GM21619 (cell line): ENCODE data around the gene MMP10.

Experiments used
- ATAC-seq: cut with Tn5 transposase; IDR thresholded peaks from one replicate; pipeline ENCODE4 v1.9.1; 2021; ENCODE audit not compliant: unreplicated experiment

The MMP10 gene

GRCh38 chr11:102729849-102730815 lies 50.3 kb downstream of the MMP10 start:
- ATAC-seq, result no peak

- no peak for ATAC-seq
These were observed 52.5 kb downstream of the MMP10 start for GRCh38 chr11:102727890-102728289.

DNA sequence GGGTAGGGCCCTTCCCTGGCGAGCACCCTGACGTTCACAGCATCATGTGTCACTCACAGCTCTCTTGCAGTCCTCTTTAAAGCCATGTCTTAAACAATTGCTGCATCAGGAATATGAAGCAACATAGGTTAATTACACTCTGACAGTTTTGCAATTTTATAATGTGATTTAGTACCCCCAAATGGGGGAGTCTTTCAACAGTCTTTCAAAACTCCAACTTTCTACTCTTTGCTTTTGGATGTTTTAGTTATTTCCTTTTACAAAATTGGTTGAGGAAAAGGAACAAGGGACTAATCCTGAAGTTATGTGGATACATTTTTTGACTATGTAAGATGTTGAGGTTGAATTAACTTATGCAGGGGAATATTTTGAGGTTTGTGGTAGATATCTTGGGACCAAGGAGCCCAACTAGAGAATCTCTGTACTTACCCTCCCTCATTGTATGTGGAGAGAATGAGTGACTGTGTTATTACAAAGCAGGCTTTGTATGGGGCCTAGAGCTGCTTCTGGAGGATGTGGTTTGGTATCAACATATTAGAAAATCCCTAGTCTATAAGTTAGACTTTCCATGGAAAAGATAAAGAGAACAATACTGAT lies 55.4 kb downstream of the MMP10 start, which contains the start of gene MMP8:
TSS of gene MMP8 (minus strand) at position 51 of the 597 bp plus-strand sequence. CDS start 99 bp downstream, outside the sequence.
- no peak for ATAC-seq

- no peak for ATAC-seq
These were observed 57.6 kb downstream of the MMP10 start for GRCh38 chr11:102722821-102723220.
